ENCODE data around the gene COPE.

The COPE gene

GRCh38 chr19:18897094-18898029 is 21.8 kb downstream of the COPE start:
- FAIRE-seq (no peak), DNase-seq (ENCODE audit: insufficient read length) (no peak)
- no peak for TF ChIP-seq TAF1 (IDR thresholded peaks at IDR 0.05; ENCODE audit: borderline replicate concordance, low read depth, low read length)
- TF ChIP-seq POLR2A (IDR thresholded peaks at IDR 0.05; ENCODE audit: low read depth, low read length), result no peak
- no peak for TF ChIP-seq POLR2AphosphoS5 (IDR thresholded peaks at IDR 0.05; ENCODE audit: low read depth, low read length)

GRCh38 chr19:18896421-18896841 is 22.8 kb downstream of the COPE start:
- TF ChIP-seq POLR2AphosphoS5 (IDR thresholded peaks at IDR 0.05; ENCODE audit: low read depth, low read length), result no peak
- no peak for TF ChIP-seq TAF1 (IDR thresholded peaks at IDR 0.05; ENCODE audit: borderline replicate concordance, low read depth, low read length)
- no peak for TF ChIP-seq POLR2A (IDR thresholded peaks at IDR 0.05; ENCODE audit: low read depth, low read length)
- DNase-seq (ENCODE audit: insufficient read length) (no peak), FAIRE-seq (no peak)

DNA sequence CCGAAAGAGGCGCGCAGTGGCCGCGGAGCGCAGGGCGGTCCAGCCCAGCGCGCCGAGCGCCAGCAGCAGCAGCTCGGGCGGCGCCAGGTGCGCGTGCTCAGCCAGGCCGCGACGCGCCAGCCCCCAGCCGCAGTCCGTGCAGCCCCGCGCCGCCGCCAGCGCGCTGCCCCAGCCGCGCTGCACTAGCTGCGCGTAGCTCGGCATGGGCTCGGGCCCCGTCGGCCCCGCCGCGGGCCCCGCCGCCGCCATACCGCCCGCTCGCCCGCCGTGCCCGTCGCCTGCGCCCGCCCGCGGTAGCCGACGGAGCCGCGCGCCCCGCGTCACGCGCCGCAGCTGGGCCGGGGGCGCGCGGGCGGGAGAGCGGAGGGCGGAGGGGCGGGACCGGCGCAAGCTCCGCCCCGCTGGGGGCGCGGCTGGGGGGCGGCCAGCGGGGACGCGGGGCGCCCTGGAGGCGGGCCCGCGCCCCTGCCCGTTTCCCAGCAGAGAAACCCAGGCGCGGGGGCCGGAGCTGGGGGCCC is 23.3 kb downstream of the COPE start, which contains the start of gene CERS1:
Gene CERS1 (minus strand): TSS at position 335 of the 518 bp plus-strand sequence. CDS start 86 bp downstream, at position 249.
- DNase-seq (ENCODE audit: insufficient read length), result no peak
- no peak for FAIRE-seq
- TF ChIP-seq POLR2AphosphoS5 (IDR thresholded peaks at IDR 0.05; ENCODE audit: low read depth, low read length), result no peak
- TF ChIP-seq TAF1 (IDR thresholded peaks at IDR 0.05; ENCODE audit: borderline replicate concordance, low read depth, low read length), result no peak
- no peak for TF ChIP-seq POLR2A (IDR thresholded peaks at IDR 0.05; ENCODE audit: low read depth, low read length)

DNA sequence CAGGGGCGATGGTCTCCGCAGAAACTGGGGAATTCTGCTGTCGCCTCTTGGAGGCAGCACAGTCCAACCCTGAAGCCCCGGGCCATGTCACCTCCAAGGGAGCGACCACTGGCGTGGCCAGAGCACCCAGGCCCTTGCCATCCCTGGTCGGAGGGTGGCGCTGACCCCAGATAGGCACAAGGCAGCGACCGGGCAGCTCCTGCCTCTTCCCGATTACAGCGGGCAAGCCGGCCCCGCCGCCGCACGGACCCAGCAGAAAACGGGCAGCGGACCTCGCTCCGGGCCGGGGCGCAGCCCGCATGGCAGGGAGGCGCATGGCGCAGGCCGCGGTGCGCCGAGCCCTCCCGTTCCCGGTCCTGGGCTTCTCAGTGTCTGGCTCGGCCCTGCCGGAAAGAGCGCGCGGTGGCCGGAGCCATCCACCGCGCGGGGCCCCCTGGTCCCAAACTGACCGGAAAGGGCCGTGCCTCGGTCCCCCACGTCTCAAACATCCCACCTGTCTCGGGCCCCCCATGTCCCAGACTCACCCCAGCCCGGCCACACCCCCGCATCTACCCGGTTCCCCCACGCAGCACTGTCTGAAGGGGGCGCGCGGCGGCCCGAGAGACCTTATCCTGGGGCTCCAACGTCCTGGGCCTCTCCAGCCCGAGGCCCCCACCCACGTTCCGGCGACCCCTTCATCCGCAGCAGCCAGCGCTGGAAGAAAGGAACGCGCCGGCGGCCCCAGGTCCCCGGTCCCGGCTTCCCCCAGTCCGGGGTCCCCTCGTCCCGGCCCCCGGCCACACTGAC is 24.0 kb downstream of the COPE start:
- TF ChIP-seq TAF1 (IDR thresholded peaks at IDR 0.05; ENCODE audit: borderline replicate concordance, low read depth, low read length) (no peak), POLR2A (IDR thresholded peaks at IDR 0.05; ENCODE audit: low read depth, low read length) (no peak), POLR2AphosphoS5 (IDR thresholded peaks at IDR 0.05; ENCODE audit: low read depth, low read length) (no peak)
- DNase-seq (ENCODE audit: insufficient read length) (no peak), FAIRE-seq (no peak)

- TF ChIP-seq POLR2A (IDR thresholded peaks at IDR 0.05; ENCODE audit: low read depth, low read length) (no peak), TAF1 (IDR thresholded peaks at IDR 0.05; ENCODE audit: borderline replicate concordance, low read depth, low read length) (no peak), POLR2AphosphoS5 (IDR thresholded peaks at IDR 0.05; ENCODE audit: low read depth, low read length) (no peak)
- FAIRE-seq (no peak), DNase-seq (ENCODE audit: insufficient read length) (no peak)
These were observed 24.7 kb downstream of the COPE start for GRCh38 chr19:18894254-18895037.

DNA sequence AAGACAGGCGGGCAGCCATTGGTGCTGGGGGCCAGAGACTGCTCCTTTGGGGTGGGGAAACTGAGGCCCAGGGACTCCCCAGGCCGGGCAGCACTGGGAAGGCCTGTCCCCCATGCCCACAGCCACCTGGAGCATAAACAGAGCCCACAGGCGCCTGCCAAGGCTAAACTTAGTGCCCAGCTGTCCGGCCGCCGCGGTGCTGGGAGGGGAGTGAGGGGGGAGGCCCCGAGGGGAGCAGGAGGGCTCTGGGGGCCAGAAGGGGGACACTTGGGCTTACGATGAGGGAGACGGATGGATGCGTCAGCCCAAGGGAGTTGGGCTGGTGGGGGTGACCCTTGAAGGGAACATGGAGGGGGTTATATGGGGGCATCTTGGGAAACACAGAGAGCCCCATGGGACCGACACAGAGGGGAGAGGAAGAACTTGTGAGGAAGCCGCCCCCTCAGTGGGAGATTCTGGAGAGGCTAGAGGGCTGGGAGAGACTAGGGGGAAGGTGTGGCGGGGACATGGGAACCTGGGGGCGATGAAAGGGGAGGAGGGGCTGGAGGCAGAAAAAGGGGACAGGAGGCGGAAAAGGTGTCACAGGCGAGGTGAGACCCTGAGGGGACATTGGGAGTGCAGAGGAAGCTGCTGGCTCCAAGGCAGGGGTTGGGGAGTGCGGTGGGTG is 25.5 kb downstream of the COPE start:
- no peak for TF ChIP-seq TAF1 (IDR thresholded peaks at IDR 0.05; ENCODE audit: borderline replicate concordance, low read depth, low read length)
- DNase-seq (ENCODE audit: insufficient read length), result no peak
- no peak for FAIRE-seq

GRCh38 chr19:18889949-18890745 is 29.0 kb downstream of the COPE start:
- no peak for DNase-seq (ENCODE audit: insufficient read length)
- no peak for FAIRE-seq
- TF ChIP-seq TAF1 (IDR thresholded peaks at IDR 0.05; ENCODE audit: borderline replicate concordance, low read depth, low read length) (no peak), POLR2AphosphoS5 (IDR thresholded peaks at IDR 0.05; ENCODE audit: low read depth, low read length) (no peak), POLR2A (IDR thresholded peaks at IDR 0.05; ENCODE audit: low read depth, low read length) (no peak)

- no peak for FAIRE-seq
- TF ChIP-seq POLR2A (IDR thresholded peaks at IDR 0.05; ENCODE audit: low read depth, low read length), result no peak
- no peak for TF ChIP-seq TAF1 (IDR thresholded peaks at IDR 0.05; ENCODE audit: borderline replicate concordance, low read depth, low read length)
- no peak for TF ChIP-seq POLR2AphosphoS5 (IDR thresholded peaks at IDR 0.05; ENCODE audit: low read depth, low read length)
These were observed 32.2 kb downstream of the COPE start for GRCh38 chr19:18886972-18887371.

GRCh38 chr19:18883526-18884304 is 35.5 kb downstream of the COPE start:
- DNase-seq (ENCODE audit: insufficient read length), result no peak
- TF ChIP-seq POLR2A (IDR thresholded peaks at IDR 0.05; ENCODE audit: low read depth, low read length) (no peak), TAF1 (IDR thresholded peaks at IDR 0.05; ENCODE audit: borderline replicate concordance, low read depth, low read length) (no peak), POLR2AphosphoS5 (IDR thresholded peaks at IDR 0.05; ENCODE audit: low read depth, low read length) (no peak)
- no peak for FAIRE-seq

More at GRCh38 chr19:18886972-18887371, 32.2 kb downstream of the COPE start:
- DNase-seq (ENCODE audit: insufficient read length), result no peak

Data from GM12892 (cell line).